Colonic mucosa (tissue), 4 donors: ENCODE measurements around the gene PCYT1A. TPM values are rescaled to one million over a fixed set of nuclear protein-coding genes. Genes with fewer than 3 reads are reported as not detected.
A peak's percentile ranks its signal among the peaks of the same experiment; 100 is the strongest.

Experiments
- DNase-seq: peaks from one replicate; pipeline ENCODE4 v3.0.0-alpha.2; 2020
- H3K27ac ChIP-seq: fragments of 200-600 bp; one replicate; pipeline ENCODE4 v1.8.0; 2021
- H3K27me3 ChIP-seq: fragments of 200-600 bp; one replicate; pipeline ENCODE4 v1.8.0; 2021
- H3K36me3 ChIP-seq: fragments of 200-600 bp; one replicate; pipeline ENCODE4 v1.8.0; 2021
- H3K4me1 ChIP-seq: fragments of 200-600 bp; one replicate; pipeline ENCODE4 v1.8.0; 2021; ENCODE audit warnings: mild to moderate bottlenecking
- H3K4me3 ChIP-seq: fragments of 200-600 bp; one replicate; pipeline ENCODE4 v1.8.0; 2021
- H3K9ac ChIP-seq, 2 donors: one replicate each; pipeline ENCODE4 v1.7.0; 2013; ENCODE audit warnings: control low read depth in 2 of 2, low read depth in 2 of 2, low read length in 2 of 2
- H3K9me3 ChIP-seq: fragments of 200-600 bp; one replicate; pipeline ENCODE4 v1.8.0; 2021
- intact Hi-C: fragments of 100-400 bp; cut with DNase I; formaldehyde crosslinking; loops from one replicate; pipeline ENCODE4 v1.14.1; 2022
- total RNA-seq, 2 donors: library from RNA; stranded (reverse); fragmentation: NEBNext Ultra II Directional in 1 of 2; extraction: Animal tissue kit (Norgen Biotek cat#: 25700) in 1 of 2; gene quantifications; one replicate each; pipeline ENCODE4 v1.2.1, GENCODE V29; 2021
- TF ChIP-seq, protein P1 (sequence below): fragments of 200-600 bp; IDR thresholded peaks from one replicate; pipeline ENCODE4 v1.8.0; 2022; ENCODE audit warnings: antibody characterized with exemption, mild to moderate bottlenecking
- donor health status: healthy.
- donor health status: DM: no; HTN: no; CAD: no.
- donor health status: DM: no; HTN: no; CAD: no.

PCYT1A gene
- 10 to 100 TPM; 56.1 to 61.5 TPM for total RNA-seq

GRCh38 chr3:196287440-196288140, at the start of gene PCYT1A:
TSS of gene PCYT1A (minus strand) at chr3:196287726. CDS start at chr3:196270531, 17,195 bp downstream.
- peak; percentile 93 for DNase-seq
- Histone ChIP-seq H3K9me3 (no peaks in the 10 kb centered on the region), H3K4me1 (peaks cover 6% of the 10 kb centered on the region), H3K27me3 (no peaks in the 10 kb centered on the region), H3K36me3 (no peaks in the 10 kb centered on the region), H3K4me3 (peak within 1 kb of the TSS; percentile 92), H3K27ac (peak within 1 kb of the TSS; percentile 94), H3K9ac (peak within 1 kb of the TSS; percentile 96 to 100)
- intact Hi-C loops: no loop called here
- TF ChIP-seq, protein P1, sequence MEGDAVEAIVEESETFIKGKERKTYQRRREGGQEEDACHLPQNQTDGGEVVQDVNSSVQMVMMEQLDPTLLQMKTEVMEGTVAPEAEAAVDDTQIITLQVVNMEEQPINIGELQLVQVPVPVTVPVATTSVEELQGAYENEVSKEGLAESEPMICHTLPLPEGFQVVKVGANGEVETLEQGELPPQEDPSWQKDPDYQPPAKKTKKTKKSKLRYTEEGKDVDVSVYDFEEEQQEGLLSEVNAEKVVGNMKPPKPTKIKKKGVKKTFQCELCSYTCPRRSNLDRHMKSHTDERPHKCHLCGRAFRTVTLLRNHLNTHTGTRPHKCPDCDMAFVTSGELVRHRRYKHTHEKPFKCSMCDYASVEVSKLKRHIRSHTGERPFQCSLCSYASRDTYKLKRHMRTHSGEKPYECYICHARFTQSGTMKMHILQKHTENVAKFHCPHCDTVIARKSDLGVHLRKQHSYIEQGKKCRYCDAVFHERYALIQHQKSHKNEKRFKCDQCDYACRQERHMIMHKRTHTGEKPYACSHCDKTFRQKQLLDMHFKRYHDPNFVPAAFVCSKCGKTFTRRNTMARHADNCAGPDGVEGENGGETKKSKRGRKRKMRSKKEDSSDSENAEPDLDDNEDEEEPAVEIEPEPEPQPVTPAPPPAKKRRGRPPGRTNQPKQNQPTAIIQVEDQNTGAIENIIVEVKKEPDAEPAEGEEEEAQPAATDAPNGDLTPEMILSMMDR: no peak

DNA sequence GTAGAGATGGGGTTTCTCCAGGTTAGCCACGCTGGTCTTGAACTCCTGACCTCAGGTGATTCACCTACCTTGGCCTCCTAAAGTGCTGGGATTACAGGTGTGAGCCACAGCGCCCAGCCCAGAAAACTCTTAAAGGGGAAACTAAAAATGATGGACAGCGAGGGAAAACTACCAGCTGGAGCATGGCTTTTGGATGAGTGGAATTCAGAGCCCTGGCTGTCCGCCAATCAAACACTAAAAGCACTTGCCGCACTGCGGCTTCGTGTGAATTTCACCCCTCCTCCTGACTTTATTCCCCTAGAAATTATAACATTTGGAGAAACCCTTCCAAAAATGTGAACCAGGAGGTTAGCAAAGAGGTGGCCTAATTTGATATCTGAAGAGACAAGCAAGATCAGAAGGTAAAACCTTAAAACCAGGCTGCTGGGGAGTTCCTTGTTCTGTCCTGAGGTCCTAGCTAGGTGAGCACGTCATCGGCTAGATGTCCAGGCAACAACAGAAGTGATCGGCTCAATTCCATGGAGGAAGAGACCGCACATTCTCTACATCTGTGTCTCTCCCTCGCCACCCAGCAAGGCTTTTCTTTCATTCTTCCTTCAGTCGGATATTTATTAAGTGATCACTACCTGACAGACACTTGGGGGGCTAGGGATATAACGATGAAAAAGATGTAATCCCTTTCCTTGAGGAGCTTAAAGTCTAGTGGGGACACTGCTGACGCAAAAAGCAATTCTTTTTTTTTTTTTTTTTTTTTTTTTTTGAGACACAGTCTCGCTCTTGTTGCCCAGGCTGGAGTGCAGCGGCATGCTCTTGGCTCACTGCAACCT, 49.0 kb upstream of the PCYT1A start:
- no peaks in the 10 kb centered on the region for H3K27me3 ChIP-seq
- DNase-seq: no peak
- TF ChIP-seq, protein P1: no peak
- H3K9ac ChIP-seq: no peak overlapping the region
- H3K27ac ChIP-seq: no peak overlapping the region
- H3K9me3 ChIP-seq: no peaks in the 10 kb centered on the region
- no peak overlapping the region for H3K4me3 ChIP-seq
- intact Hi-C loops: no loop called here
- no peaks in the 10 kb centered on the region for H3K36me3 ChIP-seq
- H3K4me1 ChIP-seq: no peaks in the 10 kb centered on the region

GRCh38 chr3:196335503-196335948, 48.0 kb upstream of the PCYT1A start:
- intact Hi-C loops: no loop called here
- Histone ChIP-seq H3K36me3 (no peaks in the 10 kb centered on the region), H3K27ac (no peak overlapping the region), H3K27me3 (no peaks in the 10 kb centered on the region), H3K9me3 (no peaks in the 10 kb centered on the region), H3K4me3 (no peak overlapping the region), H3K9ac (no peak overlapping the region), H3K4me1 (no peaks in the 10 kb centered on the region)
- TF ChIP-seq, protein P1: no peak
- DNase-seq: no peak

DNA sequence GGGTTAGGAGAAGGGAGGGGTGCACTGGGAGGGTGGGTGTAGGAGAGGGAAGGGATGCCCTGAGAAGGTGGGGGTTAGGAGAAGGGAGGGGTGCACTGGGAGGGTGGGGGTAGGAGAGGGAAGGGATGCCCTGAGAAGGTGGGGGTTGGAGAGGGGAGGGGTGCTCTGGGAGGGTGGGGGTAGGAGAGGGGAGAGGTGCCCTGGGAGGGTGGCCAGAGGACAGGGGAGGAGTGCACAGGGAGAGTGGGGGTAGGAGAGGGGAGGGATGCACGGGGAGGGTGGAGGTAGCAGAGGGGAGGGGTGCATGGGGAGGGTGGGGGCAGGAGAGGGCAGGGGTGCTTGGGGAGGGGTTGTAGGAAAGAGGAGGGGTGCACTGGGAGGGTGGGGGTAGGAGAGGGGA, 47.5 kb upstream of the PCYT1A start:
- intact Hi-C loops: no loop called here
- no peaks in the 10 kb centered on the region for H3K9me3 ChIP-seq

DNA sequence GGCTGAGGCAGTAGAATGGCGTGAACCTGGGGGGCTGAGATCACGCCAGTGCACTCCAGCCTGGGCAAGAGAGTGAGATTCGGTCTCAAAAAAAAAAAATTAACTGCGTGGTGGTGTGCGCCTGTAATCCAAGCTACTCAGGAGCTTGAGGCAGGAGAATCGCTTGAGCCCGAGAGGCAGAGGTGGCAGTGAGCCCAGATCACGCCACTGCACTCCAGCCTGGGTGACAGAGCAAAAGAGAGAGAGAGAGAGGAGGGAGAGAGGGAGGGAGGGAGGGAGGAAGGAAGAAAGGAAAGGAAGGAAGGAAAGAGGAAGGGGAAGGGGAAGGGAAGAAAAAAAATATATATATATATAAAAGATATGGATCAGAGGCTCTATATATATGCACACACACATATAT, 44.6 kb upstream of the PCYT1A start:
- no peak for DNase-seq
- H3K9ac ChIP-seq: no peak overlapping the region
- no peaks in the 10 kb centered on the region for H3K9me3 ChIP-seq
- no peak overlapping the region for H3K27ac ChIP-seq
- no peak overlapping the region for H3K4me3 ChIP-seq
- TF ChIP-seq, protein P1: no peak
- H3K36me3 ChIP-seq: no peaks in the 10 kb centered on the region
- intact Hi-C loops: no loop called here
- H3K27me3 ChIP-seq: peaks cover 2% of the 10 kb centered on the region
- H3K4me1 ChIP-seq: no peaks in the 10 kb centered on the region

More for the DNA sequence above, 47.5 kb upstream of the PCYT1A start:
- TF ChIP-seq, protein P1: no peak
- no peaks in the 10 kb centered on the region for H3K27me3 ChIP-seq
- no peak overlapping the region for H3K27ac ChIP-seq
- no peak overlapping the region for H3K9ac ChIP-seq
- DNase-seq: no peak
- H3K4me3 ChIP-seq: no peak overlapping the region
- no peaks in the 10 kb centered on the region for H3K4me1 ChIP-seq
- no peaks in the 10 kb centered on the region for H3K36me3 ChIP-seq
